H1 (cell line): ENCODE data around the gene SLC39A11.

Experiments
- GABPA ChIP-seq: IDR thresholded peaks from 2 replicates; pipeline ENCODE4 v1.6.1; 2011; ENCODE audit warnings: mild to moderate bottlenecking, low read length, moderate library complexity, borderline replicate concordance; ENCODE audit not compliant: insufficient read depth
- YY1 ChIP-seq: IDR thresholded peaks from 2 replicates; pipeline ENCODE4 v1.6.1; 2011; ENCODE audit warnings: low read depth, mild to moderate bottlenecking, low read length
- ZNF274 ChIP-seq: IDR thresholded peaks from 2 replicates; pipeline ENCODE4 v1.7.0; 2012; ENCODE audit warnings: low read length, borderline replicate concordance; ENCODE audit errors: extremely low read depth
- TF ChIP-seq, protein P1 (sequence below), 3 experiments: IDR thresholded peaks; 1 replicate in 2 of 3; 2 replicates in 1 of 3; pipeline versions ENCODE4 v1.5.1 to v1.6.1; 2011; ENCODE audit warnings: low read length in 3 of 3, mild to moderate bottlenecking in 3 of 3, inconsistent platforms in 2 of 3, low read depth in 1 of 3, moderate library complexity in 1 of 3; ENCODE audit not compliant: insufficient read depth in 1 of 3; ENCODE audit errors: control extremely low read depth in 1 of 3

DNA sequence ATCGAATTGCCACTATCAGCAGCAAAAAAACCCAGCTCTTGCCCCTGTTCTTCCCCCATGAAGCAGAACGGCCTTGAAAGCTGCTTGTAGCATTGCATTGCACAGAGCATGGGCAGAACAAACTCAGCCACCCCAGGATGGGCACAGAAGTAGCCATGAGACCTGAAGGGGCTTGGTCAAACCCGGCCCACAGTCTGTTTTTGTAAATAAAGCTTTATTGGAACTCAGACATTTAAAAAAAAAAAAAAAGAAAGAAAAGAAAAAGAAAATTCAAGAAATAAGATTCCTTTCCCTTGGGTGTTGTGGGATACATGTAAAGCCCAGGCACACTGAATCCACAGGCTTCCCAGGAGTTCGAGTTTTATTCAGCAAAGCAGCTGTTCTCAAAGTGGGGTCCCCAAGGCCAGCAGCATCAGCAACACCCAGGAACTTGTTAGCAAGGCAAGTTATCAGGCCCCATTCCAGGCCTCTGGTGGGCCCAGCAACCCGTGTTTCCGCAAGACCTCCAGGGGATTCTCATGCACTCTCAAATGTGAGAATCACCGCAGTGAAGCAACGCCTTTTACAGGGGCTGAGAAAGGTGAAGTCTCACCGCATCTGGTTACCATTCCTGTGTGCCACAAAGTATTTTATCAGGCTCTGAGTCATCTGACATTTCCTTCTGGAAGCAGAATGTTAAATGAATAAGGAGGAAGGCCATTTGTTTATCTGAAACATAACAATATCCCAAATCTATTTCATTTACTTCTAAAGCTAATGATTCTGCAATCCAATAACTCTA is 108.2 kb downstream of the SLC39A11 start:
- no peak for TF ChIP-seq YY1
- TF ChIP-seq ZNF274: no peak
- TF ChIP-seq, protein P1, sequence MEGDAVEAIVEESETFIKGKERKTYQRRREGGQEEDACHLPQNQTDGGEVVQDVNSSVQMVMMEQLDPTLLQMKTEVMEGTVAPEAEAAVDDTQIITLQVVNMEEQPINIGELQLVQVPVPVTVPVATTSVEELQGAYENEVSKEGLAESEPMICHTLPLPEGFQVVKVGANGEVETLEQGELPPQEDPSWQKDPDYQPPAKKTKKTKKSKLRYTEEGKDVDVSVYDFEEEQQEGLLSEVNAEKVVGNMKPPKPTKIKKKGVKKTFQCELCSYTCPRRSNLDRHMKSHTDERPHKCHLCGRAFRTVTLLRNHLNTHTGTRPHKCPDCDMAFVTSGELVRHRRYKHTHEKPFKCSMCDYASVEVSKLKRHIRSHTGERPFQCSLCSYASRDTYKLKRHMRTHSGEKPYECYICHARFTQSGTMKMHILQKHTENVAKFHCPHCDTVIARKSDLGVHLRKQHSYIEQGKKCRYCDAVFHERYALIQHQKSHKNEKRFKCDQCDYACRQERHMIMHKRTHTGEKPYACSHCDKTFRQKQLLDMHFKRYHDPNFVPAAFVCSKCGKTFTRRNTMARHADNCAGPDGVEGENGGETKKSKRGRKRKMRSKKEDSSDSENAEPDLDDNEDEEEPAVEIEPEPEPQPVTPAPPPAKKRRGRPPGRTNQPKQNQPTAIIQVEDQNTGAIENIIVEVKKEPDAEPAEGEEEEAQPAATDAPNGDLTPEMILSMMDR (IDR thresholded peaks at IDR 0.05; ENCODE audit: control extremely low read depth in 1 of 3, insufficient read depth in 1 of 3, low read depth in 1 of 3, low read length in 3 of 3): no peak
- no peak for TF ChIP-seq GABPA
